Measurements from ENCODE around the gene TLCD4.

TLCD4 gene

DNA sequence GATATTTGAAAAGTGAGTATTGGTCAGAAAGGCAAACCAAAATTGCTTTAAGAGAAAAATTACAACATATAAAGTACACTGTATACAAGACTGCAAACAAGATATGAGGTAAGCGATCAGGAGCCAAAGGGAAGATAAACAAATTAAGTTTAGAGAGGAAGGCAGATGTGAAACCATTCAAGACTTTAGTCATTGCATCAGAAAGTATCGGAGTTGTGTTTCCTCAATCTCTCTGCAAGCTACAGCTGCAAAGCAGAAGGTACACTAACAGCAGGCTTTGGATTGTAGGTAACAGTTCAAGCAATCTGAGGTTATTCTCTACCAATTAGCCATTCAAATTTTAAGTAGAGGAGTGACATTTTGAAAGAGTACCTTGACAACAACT lies 21.3 kb upstream of the TLCD4 start:
- DNase-seq (ENCODE audit: low read depth in 2 of 2), result no peak

GRCh38 chr1:95096218-95096841 lies 20.8 kb upstream of the TLCD4 start:
- no peak for DNase-seq (ENCODE audit: low read depth in 2 of 2)

DNA sequence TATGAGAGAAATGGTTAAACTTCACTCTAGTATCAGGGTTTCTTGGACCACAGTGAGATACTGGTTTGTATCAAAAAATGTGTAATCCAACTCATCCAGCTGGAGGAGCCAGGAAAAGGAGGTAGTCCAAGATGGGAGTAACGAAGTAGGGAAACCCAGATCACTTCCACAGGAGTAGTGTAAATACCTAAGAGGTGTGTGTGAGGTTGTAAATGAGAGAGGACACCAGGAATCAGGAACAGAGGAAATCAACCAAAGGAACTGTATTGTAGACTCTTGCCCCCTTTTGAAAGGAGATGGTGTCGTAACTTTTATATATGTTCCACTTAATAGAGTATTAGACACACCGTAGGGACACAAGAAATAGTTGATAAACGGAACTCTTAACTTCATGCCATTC lies 19.7 kb upstream of the TLCD4 start:
- DNase-seq (ENCODE audit: low read depth in 2 of 2), result no peak

- no peak for DNase-seq (ENCODE audit: low read depth in 2 of 2)
Observed at GRCh38 chr1:95098196-95098595, 19.0 kb upstream of the TLCD4 start.

GRCh38 chr1:95108792-95109191 lies 8.4 kb upstream of the TLCD4 start:
- DNase-seq (ENCODE audit: low read depth in 2 of 2), result no peak

DNA sequence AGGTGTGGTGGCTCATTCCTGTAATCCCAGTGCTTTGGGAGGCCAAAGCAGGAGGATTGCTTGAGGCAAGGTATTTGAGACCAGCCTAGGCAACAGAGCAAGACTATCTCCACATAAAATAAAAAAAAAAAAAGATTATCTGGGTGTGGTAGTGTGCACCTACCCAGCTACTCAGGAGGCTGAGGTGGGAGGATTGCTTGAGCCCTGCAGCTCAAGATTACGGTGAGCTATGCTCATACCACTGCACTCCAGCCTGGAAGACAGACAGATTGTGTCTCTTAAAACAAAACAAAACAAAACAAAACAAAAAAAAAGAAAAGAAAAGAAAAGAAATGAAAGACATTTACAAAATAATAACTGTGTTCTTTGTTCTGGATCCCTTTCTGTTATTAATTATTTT lies 6.1 kb upstream of the TLCD4 start:
- DNase-seq (ENCODE audit: low read depth in 2 of 2), result no peak

DNA sequence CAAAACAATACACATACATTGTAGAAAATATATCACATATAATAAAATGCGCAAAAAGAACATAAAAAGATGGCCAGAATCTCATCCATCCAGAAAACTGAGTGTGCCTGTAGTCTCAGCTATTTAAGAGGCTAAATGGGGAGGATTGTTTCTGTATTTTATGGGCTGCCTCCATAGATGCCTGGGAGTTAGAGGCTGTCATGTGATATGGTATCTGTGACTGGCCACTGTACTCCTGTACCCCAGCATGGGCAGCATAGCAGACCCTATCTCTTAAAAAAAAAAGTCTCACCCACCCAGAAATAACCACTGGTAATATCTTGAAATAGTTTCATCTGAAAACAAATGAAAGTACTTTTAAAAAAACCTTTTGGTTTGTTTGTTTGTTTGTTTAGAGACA lies 3.5 kb upstream of the TLCD4 start:
- no peak for DNase-seq (ENCODE audit: low read depth in 2 of 2)

DNA sequence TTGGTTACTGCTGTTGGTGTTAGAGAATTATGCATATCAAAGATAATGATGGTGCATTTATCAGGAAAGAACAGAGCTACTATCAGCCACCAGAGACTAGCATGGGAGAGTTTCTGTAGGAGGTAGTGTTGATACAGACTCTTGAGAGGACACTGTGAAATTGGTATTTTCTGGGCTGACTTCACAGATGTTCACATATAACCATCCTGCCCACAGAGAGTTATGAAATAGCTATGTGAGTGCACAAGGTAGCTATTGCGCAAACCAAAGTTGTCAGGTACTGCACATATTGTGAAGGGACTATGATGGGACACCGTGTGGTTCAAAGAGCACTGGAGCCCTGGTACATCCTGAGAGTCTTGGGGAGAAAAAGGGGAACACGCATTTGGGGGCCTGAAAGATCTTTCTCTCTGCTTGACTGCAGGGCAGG lies 1.4 kb upstream of the TLCD4 start:
- DNase-seq (ENCODE audit: low read depth in 2 of 2), result no peak

GRCh38 chr1:95116580-95117206 lies 462 bp upstream of the TLCD4 start:
- no peak for DNase-seq (ENCODE audit: low read depth in 2 of 2)

GRCh38 chr1:95118067-95118499 lies 928 bp downstream of the TLCD4 start:
- DNase-seq (ENCODE audit: low read depth in 2 of 2), result no peak

GRCh38 chr1:95118710-95119109 lies 1.6 kb downstream of the TLCD4 start:
- DNase-seq (ENCODE audit: low read depth in 2 of 2), result no peak

DNA sequence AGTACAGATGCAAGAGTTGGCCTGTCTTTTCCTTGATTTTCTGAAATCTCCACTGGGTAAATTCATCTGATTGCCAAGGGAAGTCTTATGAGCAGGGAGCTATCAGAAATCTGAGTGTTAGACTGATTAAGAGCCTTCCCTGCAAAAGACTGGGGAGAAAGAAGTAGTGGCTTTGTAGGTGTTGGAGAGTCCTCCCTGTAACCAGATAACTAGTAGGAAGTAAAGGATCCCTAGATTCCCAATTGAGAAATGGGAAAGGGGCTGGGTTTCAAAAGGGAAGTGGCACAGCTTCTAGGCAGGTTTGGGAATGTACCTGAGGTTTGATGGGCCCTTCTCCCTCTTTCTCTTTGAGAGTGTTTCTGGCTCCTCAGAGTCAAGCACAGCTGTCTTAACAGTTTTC lies 2.1 kb downstream of the TLCD4 start:
- DNase-seq (ENCODE audit: low read depth in 2 of 2), result no peak

DNA sequence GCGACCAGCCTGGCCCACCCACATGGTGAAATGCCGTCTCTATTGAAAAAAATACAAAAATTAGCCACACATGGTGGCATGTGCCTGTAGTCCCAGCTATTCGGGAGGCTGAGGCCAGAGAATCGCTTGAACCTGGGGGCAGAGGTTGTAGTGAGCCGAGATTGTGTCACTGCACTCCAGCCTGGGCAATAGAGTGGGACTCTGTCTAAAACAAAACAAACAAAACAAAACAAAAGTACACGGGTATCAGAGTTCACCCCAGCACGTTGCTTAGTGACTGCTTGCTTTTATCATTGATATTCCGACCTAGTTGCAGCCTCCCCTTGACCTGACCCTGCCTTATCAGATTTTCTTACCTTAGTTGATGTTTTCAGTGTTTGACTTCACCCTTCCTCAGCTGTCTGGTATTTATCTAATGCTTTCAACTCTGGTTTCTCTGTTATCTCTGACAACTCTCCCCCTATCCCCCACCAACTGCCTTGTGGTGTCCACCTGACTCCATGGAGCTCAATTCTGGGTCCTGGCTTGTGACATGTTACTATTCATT lies 5.1 kb downstream of the TLCD4 start:
- DNase-seq (ENCODE audit: low read depth in 2 of 2), result no peak

- no peak for DNase-seq (ENCODE audit: low read depth in 2 of 2)
Observed at GRCh38 chr1:95124342-95124741, 7.2 kb downstream of the TLCD4 start.

GRCh38 chr1:95126366-95126765 lies 9.2 kb downstream of the TLCD4 start:
- DNase-seq (ENCODE audit: low read depth in 2 of 2), result no peak

- DNase-seq (ENCODE audit: low read depth in 2 of 2), result no peak
Observed at GRCh38 chr1:95126846-95127245, 9.7 kb downstream of the TLCD4 start.

GRCh38 chr1:95127380-95127779 lies 10.2 kb downstream of the TLCD4 start:
- no peak for DNase-seq (ENCODE audit: low read depth in 2 of 2)

DNA sequence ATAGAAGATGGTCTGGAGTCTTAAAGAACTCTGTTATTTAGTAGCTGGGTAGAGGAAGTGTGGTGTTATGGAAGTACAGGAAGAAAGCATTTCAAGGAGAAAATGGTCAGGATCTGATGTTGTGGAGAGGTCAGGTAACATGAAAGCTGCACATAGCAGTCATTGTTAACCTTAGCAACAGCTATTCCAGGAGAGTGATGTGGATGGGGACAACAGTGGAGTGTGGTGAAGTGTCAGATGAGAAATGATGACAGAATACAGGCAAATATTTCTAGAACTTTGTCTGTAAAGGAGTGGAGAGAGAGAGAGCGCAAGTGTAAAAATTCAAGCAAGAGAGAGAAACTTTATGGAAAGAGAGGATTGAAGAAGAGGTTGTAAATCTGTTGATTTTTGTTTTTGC lies 15.6 kb downstream of the TLCD4 start:
- no peak for DNase-seq (ENCODE audit: low read depth in 2 of 2)

GRCh38 chr1:95133687-95134086 lies 16.5 kb downstream of the TLCD4 start:
- DNase-seq (ENCODE audit: low read depth in 2 of 2), result no peak

GRCh38 chr1:95138223-95138622 lies 21.1 kb downstream of the TLCD4 start:
- DNase-seq (ENCODE audit: low read depth in 2 of 2), result no peak

GRCh38 chr1:95139039-95139438 lies 21.9 kb downstream of the TLCD4 start:
- DNase-seq (ENCODE audit: low read depth in 2 of 2), result no peak

GRCh38 chr1:95140791-95141190 lies 23.6 kb downstream of the TLCD4 start:
- DNase-seq (ENCODE audit: low read depth in 2 of 2), result no peak

- DNase-seq (ENCODE audit: low read depth in 2 of 2), result no peak
Observed at GRCh38 chr1:95145493-95145892, 28.3 kb downstream of the TLCD4 start.

DNA sequence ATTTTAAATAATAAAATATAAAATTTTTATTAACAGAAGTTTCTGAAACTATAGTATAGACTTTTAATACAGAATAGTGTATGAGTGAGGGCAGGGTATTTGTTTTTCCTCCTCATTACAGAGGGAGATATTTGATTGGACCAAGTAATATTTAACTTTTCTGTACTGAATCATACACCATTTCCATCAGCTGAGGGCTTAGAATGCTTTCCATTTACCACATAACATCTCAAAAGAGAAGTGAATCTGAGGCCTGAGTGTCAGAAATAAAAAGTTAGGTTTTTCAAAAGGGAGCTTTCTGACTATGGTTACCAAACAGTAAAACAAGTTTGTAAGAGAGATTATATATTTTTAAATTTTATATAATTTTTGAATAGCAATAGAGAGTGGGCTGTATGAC lies 29.5 kb downstream of the TLCD4 start:
- no peak for DNase-seq (ENCODE audit: low read depth in 2 of 2)

Measured in fibroblast of skin of left biceps (primary cell).